GM19372 (cell line): ENCODE measurements around the gene SLC2A5.

Source experiments
- ATAC-seq: cut with Tn5 transposase; IDR thresholded peaks from one replicate; pipeline ENCODE4 v1.9.1; 2021; ENCODE audit warnings: mild to moderate bottlenecking, low read depth, moderate library complexity; ENCODE audit not compliant: unreplicated experiment

SLC2A5 gene

GRCh38 chr1:8985915-8986813, 83.3 kb downstream of the SLC2A5 start:
- ATAC-seq = no peak
